GM12878 (cell line): Measurements from ENCODE around the gene CCDC24. TPM values are rescaled to one million over a fixed set of nuclear protein-coding genes. Genes with fewer than 3 reads are reported as not detected.

Source experiments
- ATAC-seq: fragments of 200-7000 bp; cut with Tn5 transposase; 3 replicates; pipeline ENCODE4 v1.9.1; 2020; ENCODE audit warnings: mild to moderate bottlenecking, moderate library complexity
- BruUV-seq: library from RNA; stranded (reverse); fragments of 400-500 nt; replicated peaks from 2 replicates; lab custom pipeline; 2021; lab: Mats Ljungman, UMichigan
- CTCF ChIA-PET: fragments of 300-600 bp; sonication (Branson Sonifier 250); formaldehyde crosslinking; extraction: SDS; loops from one replicate; lab custom pipeline; 2021; ENCODE audit warnings: inconsistent platforms; lab: Yijun Ruan, JAX
- POLR2A ChIA-PET: fragments of 350-600 bp; formaldehyde crosslinking; extraction: SDS; loops from one replicate; lab custom pipeline; 2021; ENCODE audit warnings: inconsistent platforms; lab: Charles Lee
- RAD21 ChIA-PET: fragments of 300-600 bp; sonication (Branson Sonifier 250); formaldehyde crosslinking; loops from one replicate; lab custom pipeline; 2023; ENCODE audit warnings: antibody characterized with exemption; ENCODE audit not compliant: unreplicated experiment; lab: Charles Lee
- SMC1A ChIA-PET: fragments of 300-600 bp; sonication (Branson Sonifier 250); formaldehyde crosslinking; loops from one replicate; lab custom pipeline; 2023; ENCODE audit not compliant: unreplicated experiment, uncharacterized antibody; lab: Charles Lee
- DNase-seq: peaks from one replicate; pipeline ENCODE4 v3.0.0-alpha.2; 2011; ENCODE audit warnings: low read depth, low spot score
- FAIRE-seq: peaks from 3 replicates; lab custom pipeline; 2011; peaks lifted over from hg19 to GRCh38; lab: Jason Lieb, UNC
- H2AFZ ChIP-seq: 2 replicates; pipeline ENCODE4 v1.6.0; 2011; ENCODE audit warnings: low read depth, low read length, control low read depth; ENCODE audit not compliant: control insufficient read depth
- H3K27ac ChIP-seq: 2 replicates; pipeline ENCODE4 v1.5.1; 2011; ENCODE audit warnings: control low read depth; ENCODE audit not compliant: control insufficient read depth, insufficient read depth
- H3K27me3 ChIP-seq, 2 experiments: replicated peaks in 1 of 2; 2 replicates each; pipeline versions ENCODE4 v1.6.0 to v1.6.1; 2011; ENCODE audit warnings: low read length in 1 of 2; ENCODE audit not compliant: control insufficient read depth in 2 of 2, insufficient read depth in 2 of 2
- H3K36me3 ChIP-seq, 2 experiments: 2 replicates each; pipeline ENCODE4 v1.5.1; 2011; ENCODE audit warnings: low read length in 1 of 2; ENCODE audit not compliant: control insufficient read depth in 2 of 2, insufficient read depth in 2 of 2
- H3K4me1 ChIP-seq: 2 replicates; pipeline ENCODE4 v1.6.1; 2011; ENCODE audit warnings: mild to moderate bottlenecking, low read length, moderate library complexity, mixed read lengths; ENCODE audit not compliant: control insufficient read depth, insufficient read depth
- H3K4me2 ChIP-seq: 2 replicates; pipeline ENCODE4 v1.6.0; 2011; ENCODE audit warnings: control low read depth; ENCODE audit not compliant: control insufficient read depth, insufficient read depth
- H3K4me3 ChIP-seq: fragments of 200-600 bp; sonication (generic); 2 replicates; pipeline ENCODE4 v1.5.1; 2016
- H3K79me2 ChIP-seq: 2 replicates; pipeline ENCODE4 v1.6.0; 2011; ENCODE audit warnings: low read length; ENCODE audit not compliant: control insufficient read depth, insufficient read depth
- H3K9ac ChIP-seq: 2 replicates; pipeline ENCODE4 v1.8.0; 2011; ENCODE audit warnings: low read length, control low read depth, mixed read lengths; ENCODE audit not compliant: control insufficient read depth, insufficient read depth
- H3K9me3 ChIP-seq: replicated peaks from 3 replicates; pipeline ENCODE4 v1.5.1; 2011; ENCODE audit warnings: mild to moderate bottlenecking, low read length; ENCODE audit not compliant: control insufficient read depth, insufficient read depth
- H4K20me1 ChIP-seq: 2 replicates; pipeline ENCODE4 v1.6.0; 2011; ENCODE audit not compliant: control insufficient read depth, insufficient read depth
- BMI1 ChIP-seq: fragments of 450-650 bp; IDR thresholded peaks from 2 replicates; pipeline ENCODE4 v1.6.1; 2016; ENCODE audit warnings: mild to moderate bottlenecking, moderate library complexity, borderline replicate concordance
- FOXK2 ChIP-seq: fragments of 450-650 bp; IDR thresholded peaks from 2 replicates; pipeline ENCODE4 v1.6.1; 2017; ENCODE audit warnings: mild to moderate bottlenecking, moderate library complexity
- KDM1A ChIP-seq: fragments of 200-600 bp; sonication (generic); IDR thresholded peaks from 2 replicates; pipeline ENCODE4 v1.6.1; 2016; ENCODE audit warnings: borderline replicate concordance
- PAX8 ChIP-seq: fragments of 450-650 bp; IDR thresholded peaks from 2 replicates; pipeline ENCODE4 v1.6.1; 2017; ENCODE audit warnings: mild to moderate bottlenecking, moderate library complexity
- PML ChIP-seq: IDR thresholded peaks from 2 replicates; pipeline ENCODE4 v1.6.1; 2012; ENCODE audit warnings: low read length, inconsistent platforms
- RB1 ChIP-seq: fragments of 450-650 bp; formaldehyde crosslinking; IDR thresholded peaks from 2 replicates; pipeline ENCODE4 v1.6.1; 2017; ENCODE audit warnings: mild to moderate bottlenecking, borderline replicate concordance
- SREBF1 ChIP-seq: IDR thresholded peaks from 2 replicates; pipeline ENCODE4 v1.6.1; 2012; ENCODE audit warnings: mild to moderate bottlenecking, low read length
- WGBS: methylation state at CpG from one replicate; pipeline ENCODE4 v1.1.6; 2016; ENCODE audit warnings: low lambda C conversion rate; ENCODE audit not compliant: insufficient replicate concordance, insufficient coverage; ENCODE audit errors: missing lambda C conversion rate; 5-methylcytosine and 5-hydroxymethylcytosine counted together
- in situ Hi-C: fragments of 300-500 bp; cut with MboI; formaldehyde crosslinking; loops from 9 replicates; pipeline ENCODE4 v1.14.3; 2018; ENCODE audit warnings: mixed read lengths
- intact Hi-C: fragments of 100-400 bp; cut with micrococcal nuclease; formaldehyde crosslinking; loops from one replicate; pipeline ENCODE4 v1.14.2; 2022; ENCODE audit not compliant: unreplicated experiment
- polyA plus RNA-seq, 11 experiments: library from polyadenylated mRNA; depleted of rRNA in 4 of 11; unstranded in 6 of 11; stranded (reverse) in 5 of 11; fragments of >200 nt; fragmentation: Nextera tagmentation in 4 of 11; fragmentation: Illumina TruSeq in 1 of 11; extraction: Ambion mirVana in 4 of 11; extraction: Trizol in 1 of 11; gene quantifications; 1 replicate in 1 of 11; 2 replicates in 10 of 11; pipeline versions ENCODE4 v1.2.1 to v1.2.3, GENCODE V29; 2011 to 2016; ENCODE audit warnings: inconsistent platforms in 2 of 11, missing spikeins in 2 of 11, low read depth in 1 of 11
- total RNA-seq, 4 experiments: library from RNA; depleted of rRNA in 3 of 4; stranded (reverse); fragments of >200 nt in 3 of 4; fragmentation: Illumina TruSeq in 1 of 4; extraction: Trizol in 1 of 4; gene quantifications; 2 replicates each; pipeline versions ENCODE4 v1.2.1 to v1.2.3, GENCODE V29; 2013 to 2021

Gene CCDC24
- total and polyA plus RNA-seq, 10 of the 15 experiments (the other 5 are each of a cell fraction or from before 2014, with no cell fraction given), result 0.18 to 3.1 (median 1.6) TPM; not detected in 1

- TF ChIP-seq RB1 (no peak), SREBF1 (no peak), PAX8 (no peak), KDM1A (no peak), FOXK2 (no peak), BMI1 (no peak)
Measured at GRCh38 chr1:44012404-44012803, 21.0 kb downstream of the CCDC24 start (continued).

- intact Hi-C loops, result no loop called here
- Histone ChIP-seq H2AFZ (no peak overlapping the region), H3K79me2 (no peaks in the 10 kb centered on the region), H3K36me3 (no peaks in the 10 kb centered on the region), H3K27me3 (no peaks in the 10 kb centered on the region; a peak in 1 of 4 replicates), H3K9me3 (no peaks in the 10 kb centered on the region), H3K9ac (no peak overlapping the region), H3K4me2 (no peak overlapping the region), H3K27ac (no peak overlapping the region), H3K4me3 (no peak overlapping the region), H3K4me1 (no peaks in the 10 kb centered on the region), H4K20me1 (no peaks in the 10 kb centered on the region)
- FAIRE-seq, result no peak
- in situ Hi-C loops, result no loop called here
- 61% methylated on average over 13 of the region's 13 CpGs for WGBS
- ChIA-PET RAD21 (interaction anchor here (1.9 kb wide), 1 partner anchor 24 kb away, joined by 5 read pairs; no protein-coding TSS in a partner anchor), SMC1A (no interaction called here), POLR2A (no interaction called here), CTCF (interaction anchor here (1.1 to 2.3 kb wide), 2 partner anchors 8 to 78 kb away, joined by 4 to 15 read pairs; no protein-coding TSS in a partner anchor)
- no peak for TF ChIP-seq PML
- BruUV-seq, result no TSS peak
- DNase-seq, result no peak
- no peak for ATAC-seq
Measured at GRCh38 chr1:44012941-44013609, 21.7 kb downstream of the CCDC24 start.
